GM19397 (cell line): Measurements from ENCODE around the gene PLCH2.

ENCODE experiments used
- ATAC-seq: cut with Tn5 transposase; IDR thresholded peaks from one replicate; pipeline ENCODE4 v1.9.1; 2021; ENCODE audit warnings: mild to moderate bottlenecking, moderate library complexity; ENCODE audit not compliant: unreplicated experiment

PLCH2 gene

DNA sequence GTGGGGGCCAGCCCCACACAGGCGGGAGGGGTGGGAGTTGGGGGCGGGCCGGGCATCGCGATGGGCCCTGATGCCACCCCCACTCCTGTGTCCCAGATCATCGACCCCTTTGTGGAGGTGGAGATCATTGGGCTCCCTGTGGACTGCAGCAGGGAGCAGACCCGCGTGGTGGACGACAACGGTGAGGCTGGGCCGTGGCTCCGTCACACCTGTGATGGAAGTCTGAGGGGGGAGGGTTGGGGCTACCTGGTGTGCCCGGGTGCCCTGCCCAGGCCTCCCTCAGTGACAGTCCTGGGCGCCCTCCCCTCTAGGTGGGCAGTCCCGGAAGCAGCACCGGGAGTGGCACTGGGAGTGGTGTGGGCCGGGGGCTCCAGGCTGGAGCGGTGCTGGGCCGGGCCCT is 22.6 kb downstream of the PLCH2 start:
- ATAC-seq, result no peak

DNA sequence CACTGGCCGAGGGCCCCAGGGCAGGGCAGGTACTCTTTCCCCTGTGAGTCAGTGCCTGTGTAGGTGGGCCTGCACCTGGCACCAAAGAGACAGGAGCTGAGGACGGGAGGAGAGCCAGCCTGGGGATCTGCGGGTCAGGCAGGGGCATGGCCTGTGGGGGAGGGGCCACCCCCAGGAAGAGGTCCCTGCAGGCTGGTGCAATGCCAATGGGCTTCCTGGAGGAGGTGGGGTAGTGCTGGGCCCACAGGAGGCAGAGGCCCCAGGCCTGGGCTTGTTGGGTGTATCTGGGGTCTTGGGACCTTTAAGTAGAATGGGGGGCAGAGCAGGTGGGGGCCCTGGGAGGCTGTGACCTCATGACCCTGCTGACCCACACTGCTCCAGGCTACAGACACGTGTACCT is 23.2 kb downstream of the PLCH2 start:
- no peak for ATAC-seq

DNA sequence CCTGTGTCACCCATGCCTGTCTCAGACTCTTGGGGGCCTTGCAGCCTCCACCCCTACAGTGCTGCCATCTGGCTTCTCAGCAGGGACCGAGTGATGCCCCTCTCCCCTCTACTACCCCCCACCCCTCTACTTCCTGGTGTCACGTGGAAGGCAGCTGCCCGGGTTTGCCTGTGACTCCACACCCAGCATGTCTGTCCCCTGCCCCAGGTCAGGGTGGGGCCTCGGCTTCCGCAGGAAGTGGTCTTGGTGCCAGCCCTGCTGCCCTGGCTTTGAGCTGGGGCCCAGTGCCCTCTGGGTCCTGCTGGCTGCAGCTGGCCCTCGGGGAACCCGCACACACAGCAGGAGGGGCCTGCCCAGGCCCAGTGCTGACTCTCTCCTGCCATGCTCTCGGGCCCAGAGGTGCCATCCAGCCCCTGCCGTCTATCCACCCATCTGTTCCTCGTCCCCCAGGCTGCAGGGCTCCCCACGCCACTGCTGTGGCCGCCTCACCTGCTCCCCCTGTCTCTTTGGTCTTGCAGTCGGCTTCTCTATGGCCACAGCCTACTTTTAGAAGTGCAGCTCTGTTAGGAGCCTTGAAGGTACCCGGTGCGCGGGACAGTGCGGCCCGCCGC is 24.0 kb downstream of the PLCH2 start:
- ATAC-seq, result no peak

DNA sequence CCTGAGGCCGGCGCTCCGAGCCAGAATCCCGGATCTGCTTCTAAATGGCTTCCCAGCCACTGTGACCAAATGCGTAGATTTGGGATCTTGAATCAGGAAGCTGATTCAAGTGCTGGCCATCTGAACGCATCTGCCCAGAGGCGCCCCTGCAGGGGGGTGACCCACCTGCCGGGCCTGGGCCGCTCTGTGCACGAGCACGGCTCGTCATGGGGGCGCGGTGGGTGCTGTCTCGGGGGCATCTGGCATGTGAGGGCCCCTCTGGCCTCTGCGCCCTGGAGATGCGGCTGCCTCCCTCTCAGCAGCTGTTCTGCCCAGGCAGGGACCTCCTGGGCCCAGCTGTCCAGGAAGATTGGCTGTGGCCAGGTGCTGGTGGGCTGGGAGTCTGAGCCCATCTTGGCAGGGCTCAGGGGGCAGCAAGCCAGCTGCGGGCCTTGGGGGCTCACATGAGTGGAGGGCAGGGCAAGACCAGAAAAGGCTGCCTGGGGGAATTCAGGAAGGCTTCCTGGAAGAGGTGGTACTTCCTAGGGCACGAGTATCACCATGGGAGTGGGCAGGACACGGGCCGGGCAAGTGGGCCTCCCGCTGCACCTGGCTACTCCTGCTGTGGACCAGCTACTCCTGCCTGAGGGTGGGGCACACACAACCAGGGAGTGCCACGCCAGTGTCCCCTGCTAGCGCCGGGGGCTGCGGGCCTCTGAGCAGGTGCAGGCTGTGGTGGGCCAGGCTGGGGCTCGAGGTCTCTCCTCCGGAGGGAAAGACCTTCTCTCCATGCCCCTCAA is 25.1 kb downstream of the PLCH2 start:
- no peak for ATAC-seq

DNA sequence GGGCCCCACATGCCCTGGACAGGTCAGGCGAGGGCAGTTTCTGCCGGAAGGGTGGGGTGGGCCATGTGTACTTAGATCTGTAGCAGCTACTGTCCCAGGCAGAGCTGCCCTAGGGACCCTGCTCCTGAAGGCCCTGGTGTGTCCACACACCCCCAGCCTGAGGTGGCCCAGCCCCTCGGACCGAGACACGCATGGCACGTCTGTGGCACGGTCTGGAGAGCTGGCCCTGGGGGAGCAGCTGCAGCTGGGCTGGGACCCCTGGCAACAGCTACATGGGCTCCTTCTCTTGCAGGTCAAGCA is 25.7 kb downstream of the PLCH2 start:
- ATAC-seq, result no peak

DNA sequence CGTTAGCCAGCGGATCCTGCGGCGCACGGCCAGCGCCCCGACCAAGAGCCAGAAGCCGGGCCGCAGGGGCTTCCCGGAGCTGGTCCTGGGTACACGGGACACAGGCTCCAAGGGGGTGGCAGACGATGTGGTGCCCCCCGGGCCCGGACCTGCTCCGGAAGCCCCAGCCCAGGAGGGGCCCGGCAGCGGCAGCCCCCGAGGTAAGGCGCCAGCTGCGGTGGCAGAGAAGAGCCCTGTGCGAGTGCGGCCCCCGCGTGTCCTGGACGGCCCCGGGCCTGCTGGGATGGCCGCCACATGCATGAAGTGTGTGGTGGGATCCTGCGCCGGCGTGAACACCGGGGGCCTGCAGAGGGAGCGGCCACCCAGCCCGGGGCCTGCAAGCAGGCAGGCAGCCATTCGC is 26.1 kb downstream of the PLCH2 start:
- ATAC-seq, result no peak

DNA sequence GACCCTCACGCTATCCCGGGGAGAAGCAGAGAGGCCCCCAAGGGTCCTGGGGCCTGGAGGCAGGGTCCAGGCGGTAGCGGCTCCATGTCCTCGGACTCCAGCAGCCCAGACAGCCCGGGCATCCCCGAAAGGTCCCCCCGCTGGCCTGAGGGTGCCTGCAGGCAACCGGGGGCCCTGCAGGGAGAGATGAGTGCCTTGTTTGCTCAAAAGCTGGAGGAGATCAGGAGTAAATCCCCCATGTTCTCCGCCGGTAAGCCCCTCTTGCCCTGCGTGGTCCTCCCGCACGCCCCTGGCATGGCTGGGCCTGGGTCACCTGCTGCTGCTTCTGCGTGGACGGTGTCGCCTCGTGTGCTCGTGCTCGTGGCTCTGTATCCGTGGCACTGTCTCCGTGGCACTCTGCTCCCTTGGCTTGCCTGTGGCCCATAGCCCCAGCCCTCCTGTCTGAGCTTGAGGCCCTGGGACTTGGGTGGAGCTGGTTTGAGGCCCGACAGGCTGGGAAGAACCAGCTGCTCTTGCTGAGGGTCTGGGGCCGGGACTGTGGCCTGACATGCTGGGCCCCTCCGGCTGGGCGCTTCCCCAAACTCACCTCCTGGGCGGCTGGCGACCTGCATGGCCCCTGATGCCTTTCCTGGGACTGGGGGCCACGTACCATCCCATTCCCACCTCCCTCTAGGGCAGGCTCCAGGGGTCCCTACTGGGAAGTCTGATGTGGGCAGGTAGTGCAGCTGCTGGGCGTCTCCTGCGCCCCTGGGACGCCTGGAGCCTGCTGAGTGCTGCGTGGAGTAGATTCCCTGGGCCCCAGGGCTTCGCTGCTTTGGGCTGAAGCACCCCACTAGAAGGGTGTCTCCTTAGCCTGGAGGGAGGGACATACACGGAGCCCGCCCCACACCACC is 26.8 kb downstream of the PLCH2 start:
- ATAC-seq, result no peak

DNA sequence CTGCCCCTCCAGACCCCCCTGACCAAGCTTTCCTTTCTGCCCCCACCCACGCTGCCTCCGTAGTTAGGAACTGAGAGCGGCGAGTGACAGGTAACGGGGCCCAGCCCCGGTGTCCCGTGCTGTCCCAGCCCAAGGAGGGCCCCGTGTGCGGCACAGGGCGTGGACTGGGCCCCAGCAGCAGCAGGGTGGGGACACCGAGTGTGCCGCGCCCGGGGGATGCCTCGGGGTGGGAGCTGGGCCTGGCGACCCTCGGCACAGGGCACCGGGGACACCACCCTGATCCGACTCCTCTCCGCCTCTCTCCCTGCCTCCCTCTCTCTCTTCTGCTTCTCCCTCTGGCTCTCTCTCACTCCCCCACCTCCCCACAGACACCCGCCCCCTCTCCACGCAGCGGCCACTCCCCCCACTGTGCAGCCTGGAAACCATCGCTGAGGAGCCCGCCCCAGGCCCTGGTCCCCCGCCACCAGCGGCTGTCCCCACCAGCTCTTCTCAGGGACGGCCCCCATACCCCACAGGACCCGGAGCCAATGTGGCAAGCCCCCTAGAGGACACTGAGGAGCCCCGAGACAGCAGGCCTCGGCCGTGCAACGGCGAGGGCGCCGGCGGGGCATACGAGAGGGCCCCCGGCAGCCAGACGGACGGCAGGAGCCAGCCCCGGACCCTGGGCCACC is 27.6 kb downstream of the PLCH2 start:
- no peak for ATAC-seq

DNA sequence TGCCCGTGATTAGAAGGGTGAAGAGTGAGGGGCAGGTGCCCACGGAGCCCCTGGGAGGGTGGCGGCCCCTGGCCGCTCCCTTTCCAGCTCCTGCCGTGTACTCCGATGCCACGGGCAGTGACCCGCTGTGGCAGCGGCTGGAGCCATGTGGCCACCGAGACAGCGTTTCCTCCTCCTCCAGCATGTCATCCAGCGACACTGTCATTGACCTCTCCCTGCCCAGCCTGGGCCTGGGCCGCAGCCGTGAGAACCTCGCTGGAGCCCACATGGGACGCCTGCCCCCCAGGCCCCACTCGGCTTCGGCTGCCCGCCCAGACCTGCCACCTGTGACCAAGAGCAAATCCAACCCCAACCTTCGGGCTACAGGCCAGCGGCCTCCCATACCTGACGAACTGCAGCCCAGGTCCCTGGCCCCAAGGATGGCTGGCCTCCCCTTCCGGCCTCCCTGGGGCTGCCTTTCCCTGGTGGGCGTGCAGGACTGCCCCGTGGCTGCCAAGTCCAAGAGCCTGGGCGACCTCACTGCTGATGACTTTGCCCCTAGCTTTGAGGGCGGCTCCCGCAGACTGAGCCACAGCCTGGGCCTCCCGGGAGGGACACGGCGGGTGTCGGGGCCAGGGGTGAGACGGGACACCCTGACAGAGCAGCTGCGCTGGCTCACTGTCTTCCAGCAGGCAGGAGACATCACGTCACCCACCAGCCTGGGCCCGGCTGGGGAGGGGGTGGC is 28.3 kb downstream of the PLCH2 start:
- ATAC-seq, result no peak

DNA sequence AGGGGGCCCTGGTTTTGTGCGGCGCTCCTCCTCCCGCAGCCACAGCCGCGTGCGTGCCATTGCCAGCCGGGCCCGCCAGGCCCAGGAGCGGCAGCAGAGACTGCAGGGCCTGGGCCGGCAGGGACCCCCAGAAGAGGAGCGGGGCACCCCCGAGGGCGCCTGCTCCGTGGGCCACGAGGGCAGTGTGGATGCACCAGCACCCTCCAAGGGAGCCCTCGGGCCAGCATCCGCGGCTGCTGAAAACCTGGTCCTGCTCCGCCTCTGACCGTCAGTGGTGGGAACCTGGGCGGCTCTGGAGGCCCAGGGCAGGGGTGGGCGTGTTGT is 28.8 kb downstream of the PLCH2 start:
- ATAC-seq, result no peak

DNA sequence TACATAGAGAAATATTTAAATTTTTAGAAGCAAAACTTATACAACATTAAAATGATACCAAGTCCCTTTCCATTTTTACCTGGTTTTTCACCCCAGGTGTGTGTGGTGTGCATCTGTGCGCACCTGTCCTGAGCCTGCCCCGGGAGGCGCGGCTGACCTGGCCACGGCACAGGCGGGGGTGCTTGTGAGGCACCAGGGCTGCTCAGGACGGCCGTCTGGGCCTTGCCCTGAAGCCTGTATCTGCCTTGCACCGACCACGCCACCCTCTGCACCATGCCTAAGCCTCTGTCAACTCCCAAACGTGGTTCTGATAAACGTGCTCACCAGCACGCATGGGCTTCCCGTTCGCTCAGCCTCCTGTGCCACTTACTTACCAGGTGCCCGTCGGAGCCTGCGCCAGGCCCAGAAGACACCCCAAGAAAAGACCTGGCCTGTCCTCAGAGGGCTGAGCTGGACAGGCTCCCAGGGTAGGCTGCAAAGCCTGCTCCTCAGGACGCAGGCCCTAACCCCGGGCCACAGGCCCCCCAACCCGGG is 29.4 kb downstream of the PLCH2 start:
- no peak for ATAC-seq

DNA sequence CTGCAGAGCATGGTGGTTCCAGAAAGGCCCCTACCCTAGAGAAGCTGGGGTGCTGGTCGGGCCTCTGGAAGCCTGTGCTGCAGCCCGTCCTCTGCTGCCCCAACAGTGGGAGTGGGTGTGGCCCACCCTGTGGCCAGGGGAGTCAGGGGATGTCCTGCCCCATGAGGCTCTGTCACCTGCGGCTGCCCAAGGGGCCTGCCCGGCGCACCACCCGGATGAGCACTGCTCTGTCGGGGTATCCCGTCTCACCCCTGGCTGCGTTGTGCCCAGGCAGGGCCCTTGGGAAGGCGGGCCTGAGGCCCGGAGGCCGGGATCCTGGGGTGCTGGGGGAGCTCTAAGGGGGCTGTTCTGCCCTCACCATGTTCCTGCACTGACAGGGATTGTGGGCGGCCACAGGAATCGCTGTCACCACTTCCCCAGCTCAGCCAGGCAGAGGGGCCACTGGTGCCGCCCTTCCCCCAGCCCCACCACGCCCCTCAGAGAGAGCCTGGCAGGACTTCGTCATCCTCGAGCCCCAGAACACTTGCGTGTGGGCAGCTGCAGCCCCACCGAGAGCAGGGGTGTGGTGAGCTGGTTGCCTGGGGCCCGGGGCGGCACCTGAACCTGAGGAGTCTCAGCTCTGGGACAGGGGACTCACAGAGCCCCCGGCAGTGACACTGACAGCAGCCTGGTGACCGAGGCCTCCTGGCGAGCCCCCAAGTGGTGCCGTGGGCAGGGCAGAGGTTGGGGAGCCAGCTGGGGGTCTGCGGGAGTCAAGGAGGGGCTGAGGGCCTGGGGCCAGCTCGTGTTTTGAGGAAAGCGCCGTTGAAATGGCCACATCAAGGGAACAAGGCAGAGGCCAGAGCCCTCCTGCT is 30.1 kb downstream of the PLCH2 start:
- no peak for ATAC-seq

DNA sequence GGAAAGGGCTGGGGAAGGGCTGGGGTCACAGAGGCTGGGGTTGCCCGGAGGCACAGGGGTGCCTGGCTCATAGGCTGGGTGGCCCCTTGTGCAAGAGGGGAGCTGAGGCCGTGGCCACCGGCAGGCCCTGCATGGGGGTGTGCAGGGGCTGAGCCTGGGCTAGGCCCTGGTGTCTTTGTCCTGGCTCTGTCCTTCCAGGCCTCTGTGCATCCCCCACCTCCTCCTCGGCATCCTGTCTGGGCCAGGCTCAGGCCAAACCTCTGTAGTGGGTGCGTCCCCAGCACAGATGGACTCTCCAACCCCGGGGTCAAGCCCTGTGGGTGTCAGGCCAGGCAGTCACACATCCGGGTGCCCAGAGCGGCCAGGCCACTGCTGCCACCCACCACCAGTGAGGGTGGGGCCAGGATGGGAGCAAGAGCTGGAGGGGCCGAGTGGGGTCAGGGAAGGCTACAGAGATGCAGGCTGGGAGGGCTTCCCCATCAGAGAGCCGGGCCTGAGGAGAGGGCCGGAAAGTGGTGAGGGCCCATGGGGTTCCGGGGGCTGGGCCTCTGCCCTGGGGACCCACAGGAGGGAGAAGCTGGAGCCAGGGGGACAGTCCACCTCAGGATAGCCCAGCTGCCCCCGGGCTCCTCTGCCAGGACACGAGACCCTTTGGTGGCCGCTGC is 30.9 kb downstream of the PLCH2 start:
- no peak for ATAC-seq

DNA sequence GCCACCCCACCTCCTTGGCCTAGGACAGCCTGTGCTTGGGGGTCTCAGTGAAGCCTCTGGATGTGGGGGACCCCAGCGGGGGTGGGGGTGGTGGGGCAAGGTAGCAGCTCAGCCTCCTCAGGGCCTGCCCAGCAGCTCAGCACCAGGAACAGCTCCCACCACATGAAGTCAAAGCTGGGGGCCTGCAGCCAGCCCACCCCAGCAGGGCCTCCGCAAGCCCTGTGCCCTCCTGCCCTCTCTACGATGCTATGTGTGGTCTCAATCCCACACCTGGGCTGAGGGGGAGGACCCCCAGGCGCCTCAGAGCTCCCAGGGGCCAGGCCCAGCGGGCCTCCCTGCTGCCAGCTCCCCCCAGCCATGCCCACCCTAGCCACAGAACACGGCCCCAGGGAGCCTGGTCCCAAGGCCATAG is 31.7 kb downstream of the PLCH2 start:
- no peak for ATAC-seq

DNA sequence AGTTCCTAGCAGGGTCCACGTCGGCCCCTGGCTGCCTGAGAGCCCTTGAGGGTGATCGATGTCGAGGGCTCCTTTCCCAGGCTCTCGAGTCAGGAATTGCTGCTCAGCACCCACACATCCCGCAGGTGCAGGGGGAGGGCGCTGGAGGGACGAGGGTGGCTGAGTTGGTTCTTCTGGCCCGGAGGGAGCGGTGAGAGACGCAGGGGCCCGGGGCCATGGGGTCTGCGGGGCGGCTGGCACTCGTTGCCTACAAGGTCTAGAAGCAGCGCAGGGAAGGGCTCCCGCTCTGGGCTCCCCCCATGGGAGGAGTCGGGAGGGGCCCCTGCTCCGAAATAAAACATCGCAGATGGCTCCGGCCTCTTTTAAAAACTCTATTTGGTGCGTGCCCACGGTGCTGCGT is 32.1 kb downstream of the PLCH2 start:
- ATAC-seq, result no peak

DNA sequence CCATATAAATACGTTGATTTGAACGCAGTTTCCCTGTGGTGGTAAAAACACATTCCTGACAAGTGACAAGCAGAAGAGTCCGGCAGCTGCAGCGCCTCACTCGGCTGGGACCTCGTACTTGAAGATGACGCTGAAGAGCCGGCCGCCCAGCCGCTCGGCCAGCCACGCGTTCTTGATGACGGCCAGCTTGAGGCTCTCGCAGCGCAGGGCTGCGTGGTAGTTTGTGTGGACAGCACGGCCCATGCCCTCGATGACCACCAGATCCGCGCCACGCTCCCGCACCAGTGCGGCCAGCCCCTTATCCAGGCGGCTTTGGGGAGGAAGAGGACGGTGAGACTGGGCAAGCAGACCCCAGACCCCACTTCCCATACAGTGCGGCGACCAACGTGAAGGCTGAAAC is 32.7 kb downstream of the PLCH2 start:
- no peak for ATAC-seq

DNA sequence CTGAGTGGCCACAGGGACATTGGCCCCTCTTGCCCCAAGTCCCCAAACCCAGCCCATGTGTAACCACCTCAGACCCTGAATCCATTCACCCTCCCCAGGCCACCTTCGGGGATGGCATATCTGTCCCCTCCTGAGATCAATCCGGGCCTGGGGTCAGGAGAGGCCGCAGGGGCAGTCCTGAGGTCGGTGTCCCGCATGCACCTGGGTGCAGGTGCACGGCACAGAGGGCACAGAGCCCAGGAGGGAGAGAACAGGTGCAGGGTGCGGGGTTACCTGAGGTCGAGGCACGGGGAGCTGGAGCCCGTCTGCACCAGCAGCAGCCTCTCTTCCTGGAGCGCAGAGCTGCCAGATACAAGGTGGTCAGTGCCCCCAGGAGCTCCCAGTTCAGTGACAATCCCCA is 33.5 kb downstream of the PLCH2 start:
- ATAC-seq, result no peak

DNA sequence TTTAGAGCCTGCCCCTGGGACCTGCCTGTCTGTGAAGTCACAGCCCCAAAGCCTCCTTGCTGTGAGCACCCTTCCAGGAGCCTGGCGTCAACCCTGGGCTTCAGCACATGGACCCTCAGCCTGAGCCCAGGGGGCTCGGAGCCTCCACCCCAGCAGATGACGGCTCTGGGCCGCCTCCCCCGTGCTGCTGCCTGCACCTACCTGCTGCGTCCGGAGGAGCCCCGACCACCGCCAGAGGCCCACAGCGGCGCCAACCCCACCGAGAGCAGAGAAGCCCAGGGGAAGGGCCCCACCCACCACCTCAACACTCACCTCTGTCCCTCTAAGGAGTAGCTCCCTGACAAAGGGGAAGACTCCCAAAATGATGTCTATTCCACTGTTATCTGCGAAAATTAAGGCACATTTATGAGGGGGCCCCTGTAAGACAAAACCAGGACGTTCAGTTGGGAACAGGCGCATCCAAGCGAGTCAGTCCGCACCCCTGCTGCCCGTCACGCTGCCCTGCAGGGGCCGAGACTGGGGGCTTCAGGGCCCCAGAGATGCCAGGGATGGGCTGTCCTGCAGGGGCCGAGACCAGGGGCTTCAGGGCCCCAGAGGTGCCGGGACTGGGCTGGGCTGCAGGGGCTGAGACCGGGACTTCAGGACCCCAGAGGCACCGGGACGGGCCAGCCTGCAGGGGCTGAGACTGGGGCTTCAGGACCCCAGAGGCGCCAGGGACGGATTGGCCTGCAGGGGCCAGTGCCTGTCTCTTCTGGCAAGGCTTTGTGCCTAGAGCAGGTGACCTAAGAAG is 34.5 kb downstream of the PLCH2 start:
- no peak for ATAC-seq
